NB4 (cell line): ENCODE data around the gene P2RY12.

Source experiments
- DNase-seq: peaks from one replicate; pipeline ENCODE4 v3.0.0; 2010; ENCODE audit warnings: low read depth
- H3K4me3 ChIP-seq: one replicate; pipeline ENCODE4 v1.5.1; 2011; ENCODE audit warnings: mild to moderate bottlenecking, low read depth, low read length, moderate library complexity
- MYC ChIP-seq: IDR thresholded peaks from 2 replicates; pipeline ENCODE4 v1.6.1; 2011; ENCODE audit warnings: low read depth, low read length
- POLR2A ChIP-seq: IDR thresholded peaks from 2 replicates; pipeline ENCODE4 v1.6.1; 2011; ENCODE audit warnings: mild to moderate bottlenecking; ENCODE audit not compliant: insufficient read length; ENCODE audit errors: extremely low read depth
- TF ChIP-seq, protein P1 (sequence below): IDR thresholded peaks from one replicate; pipeline ENCODE4 v1.5.1; 2012; ENCODE audit warnings: low read depth, low read length
- TF ChIP-seq, protein P2 (sequence below): IDR thresholded peaks from 2 replicates; pipeline ENCODE4 v1.6.1; 2011; ENCODE audit warnings: low read depth, low read length

Gene P2RY12

DNA sequence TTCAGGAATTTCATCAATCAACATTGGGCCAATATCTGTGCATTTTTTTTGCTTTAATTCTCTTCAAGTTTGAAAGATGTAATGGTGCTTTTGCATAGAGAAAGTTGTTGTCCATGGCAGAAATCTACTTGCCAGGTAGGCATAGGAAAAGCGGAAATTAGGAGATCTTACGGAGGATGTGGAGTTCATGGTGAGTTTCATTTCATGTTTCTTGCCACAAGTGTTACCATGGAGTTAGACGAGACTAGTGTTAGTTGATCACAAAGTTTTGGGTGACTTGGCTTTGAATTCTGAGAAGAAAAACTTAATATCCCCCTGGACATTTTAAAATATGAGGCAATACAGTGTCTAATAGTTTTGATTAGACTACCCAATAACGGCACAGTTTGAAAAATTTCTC lies 54.2 kb downstream of the P2RY12 start:
- DNase-seq = no peak
- no peak overlapping the region for H3K4me3 ChIP-seq
- no peak for TF ChIP-seq MYC
- TF ChIP-seq, protein P1, sequence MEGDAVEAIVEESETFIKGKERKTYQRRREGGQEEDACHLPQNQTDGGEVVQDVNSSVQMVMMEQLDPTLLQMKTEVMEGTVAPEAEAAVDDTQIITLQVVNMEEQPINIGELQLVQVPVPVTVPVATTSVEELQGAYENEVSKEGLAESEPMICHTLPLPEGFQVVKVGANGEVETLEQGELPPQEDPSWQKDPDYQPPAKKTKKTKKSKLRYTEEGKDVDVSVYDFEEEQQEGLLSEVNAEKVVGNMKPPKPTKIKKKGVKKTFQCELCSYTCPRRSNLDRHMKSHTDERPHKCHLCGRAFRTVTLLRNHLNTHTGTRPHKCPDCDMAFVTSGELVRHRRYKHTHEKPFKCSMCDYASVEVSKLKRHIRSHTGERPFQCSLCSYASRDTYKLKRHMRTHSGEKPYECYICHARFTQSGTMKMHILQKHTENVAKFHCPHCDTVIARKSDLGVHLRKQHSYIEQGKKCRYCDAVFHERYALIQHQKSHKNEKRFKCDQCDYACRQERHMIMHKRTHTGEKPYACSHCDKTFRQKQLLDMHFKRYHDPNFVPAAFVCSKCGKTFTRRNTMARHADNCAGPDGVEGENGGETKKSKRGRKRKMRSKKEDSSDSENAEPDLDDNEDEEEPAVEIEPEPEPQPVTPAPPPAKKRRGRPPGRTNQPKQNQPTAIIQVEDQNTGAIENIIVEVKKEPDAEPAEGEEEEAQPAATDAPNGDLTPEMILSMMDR = no peak
- TF ChIP-seq, protein P2, sequence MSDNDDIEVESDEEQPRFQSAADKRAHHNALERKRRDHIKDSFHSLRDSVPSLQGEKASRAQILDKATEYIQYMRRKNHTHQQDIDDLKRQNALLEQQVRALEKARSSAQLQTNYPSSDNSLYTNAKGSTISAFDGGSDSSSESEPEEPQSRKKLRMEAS = no peak
- no peak for TF ChIP-seq POLR2A

DNA sequence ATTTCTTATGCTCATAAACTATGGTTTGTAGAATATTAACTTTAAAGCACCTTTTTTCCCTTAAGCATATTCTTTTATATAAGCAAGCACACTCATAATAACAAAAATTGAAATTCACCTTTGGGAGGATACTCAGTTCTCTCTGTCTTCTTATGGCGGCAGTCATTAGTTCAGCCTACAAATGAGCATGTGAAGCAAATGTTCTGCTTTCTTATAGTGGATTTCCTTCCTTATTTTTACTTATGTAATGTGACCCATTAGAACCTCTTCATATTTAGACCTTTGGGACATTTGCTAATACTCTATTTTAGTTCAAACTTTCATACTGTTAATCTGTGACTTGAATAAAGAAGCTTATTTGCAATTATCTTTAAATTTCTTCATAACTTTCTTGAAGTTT lies 55.2 kb downstream of the P2RY12 start, which contains the start of gene P2RY13:
Gene P2RY13, minus strand, starts transcription at position 187 of the 400 bp plus-strand sequence. Its CDS starts 21 bp downstream, at position 166.
- TF ChIP-seq POLR2A = no peak
- H3K4me3 ChIP-seq = no peak within 1 kb of the TSS
- no peak for DNase-seq

DNA sequence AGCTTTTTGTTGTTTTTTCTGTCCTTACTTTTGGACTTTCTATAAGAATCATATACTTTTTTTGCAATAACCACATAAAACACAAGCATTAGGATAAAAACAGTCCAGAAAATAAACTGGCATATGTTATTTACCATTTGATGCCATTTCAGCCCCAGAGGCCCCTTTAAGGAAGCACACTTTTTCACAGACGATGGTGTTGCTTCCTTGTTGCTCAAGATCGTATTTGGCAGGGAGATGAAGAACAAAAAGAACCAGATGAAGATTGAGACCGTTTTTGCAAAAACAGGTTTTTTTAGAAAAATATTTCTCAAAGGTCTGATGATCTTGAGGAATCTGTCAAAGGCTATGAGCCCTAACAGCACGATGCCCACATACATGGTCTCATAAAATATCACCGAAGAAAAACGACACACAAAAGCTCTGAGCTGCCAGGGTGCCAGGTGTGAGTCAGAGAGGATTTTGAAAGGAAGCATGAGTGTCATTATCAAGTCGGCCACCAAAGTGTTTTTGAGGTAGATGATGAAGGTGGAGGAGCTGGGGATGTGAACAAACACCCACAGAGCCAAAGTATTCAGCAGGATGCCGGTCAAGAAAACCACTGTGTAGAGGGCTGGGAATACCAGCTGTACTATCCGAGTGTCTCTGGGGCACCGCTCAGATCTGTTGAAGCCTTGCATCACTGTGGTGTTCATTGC lies 56.1 kb downstream of the P2RY12 start:
- no peak overlapping the region for H3K4me3 ChIP-seq
- no peak for TF ChIP-seq POLR2A
- TF ChIP-seq, protein P2 = no peak
- no peak for TF ChIP-seq MYC
- TF ChIP-seq, protein P1 = no peak
- peak; percentile 44 for DNase-seq

DNA sequence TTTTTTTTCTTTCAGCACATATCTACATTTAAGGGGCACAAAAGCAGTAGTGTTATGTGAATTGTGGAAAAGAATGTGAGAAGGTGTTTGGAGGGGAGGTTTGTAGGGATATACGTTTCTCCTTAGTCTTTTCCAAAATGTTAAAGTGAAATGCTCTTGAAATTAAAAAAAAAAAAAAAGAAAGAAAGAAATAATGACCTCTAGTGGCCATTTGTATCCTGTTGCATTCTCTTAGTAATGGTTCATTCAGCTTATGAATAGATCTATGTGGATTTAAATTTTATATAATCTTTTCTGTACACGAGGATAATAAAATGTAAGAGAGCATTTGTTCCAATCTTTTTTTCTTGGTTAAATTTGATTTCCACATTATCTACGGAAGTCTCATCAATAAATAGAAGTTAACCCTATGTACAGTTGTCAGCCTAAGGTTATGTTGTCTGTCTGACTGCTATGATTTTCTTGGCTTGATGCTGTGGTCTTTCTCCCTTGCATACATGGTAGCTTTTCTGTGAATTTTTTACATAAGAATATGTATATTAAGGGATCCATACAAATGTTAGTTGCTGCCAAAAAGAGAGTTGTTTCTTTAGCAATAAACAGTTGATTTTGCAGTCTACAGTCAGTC lies 56.9 kb downstream of the P2RY12 start:
- TF ChIP-seq, protein P2 = no peak
- TF ChIP-seq, protein P1 = peak; percentile 26
- DNase-seq = peak; percentile 34
- H3K4me3 ChIP-seq = no peak overlapping the region

DNA sequence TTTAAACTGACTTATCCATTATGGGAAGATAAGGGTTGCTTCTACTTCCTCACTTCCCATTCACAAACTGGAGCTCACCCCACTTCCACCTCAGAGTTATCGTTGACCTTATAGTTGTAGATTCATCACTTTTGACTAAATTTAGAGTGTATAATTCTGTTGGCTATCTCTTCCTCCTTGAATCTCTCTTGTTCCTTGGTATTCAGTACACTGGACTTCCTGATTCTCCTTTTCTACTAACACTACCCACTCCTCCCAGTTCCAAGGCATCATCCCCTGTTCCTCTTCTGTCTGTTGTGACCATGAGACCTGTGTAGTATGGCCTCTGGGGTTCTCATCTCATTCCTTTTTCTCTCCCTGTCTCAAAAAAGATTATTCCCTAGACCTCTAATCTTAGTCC lies 62.0 kb downstream of the P2RY12 start:
- H3K4me3 ChIP-seq = no peak overlapping the region
- DNase-seq = no peak
- TF ChIP-seq, protein P2 = no peak
- TF ChIP-seq MYC (no peak), POLR2A (no peak)
- TF ChIP-seq, protein P1 = no peak

DNA sequence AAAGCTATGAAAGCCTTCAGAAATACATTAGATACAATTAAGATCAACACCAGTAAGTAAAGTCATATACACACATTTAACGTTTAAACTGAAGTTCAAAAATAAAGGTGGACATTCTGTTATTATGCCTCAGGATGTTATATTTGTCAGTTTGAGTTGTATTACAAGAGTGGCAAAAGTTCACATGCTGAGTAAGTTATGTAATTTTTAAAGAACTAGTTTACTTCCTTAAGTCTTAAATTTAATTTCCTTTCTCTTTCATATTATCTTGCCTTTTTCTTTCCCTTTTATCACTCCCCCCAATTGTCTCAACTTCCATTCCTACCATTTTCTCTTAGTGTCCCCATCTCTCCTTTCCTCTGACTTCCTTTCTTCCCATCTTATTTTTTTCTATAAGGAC lies 63.0 kb downstream of the P2RY12 start:
- TF ChIP-seq, protein P1 = no peak
- TF ChIP-seq POLR2A (no peak), MYC (no peak)
- TF ChIP-seq, protein P2 = no peak
- no peak overlapping the region for H3K4me3 ChIP-seq
- DNase-seq = no peak
